Stimulated activated naive CD4-positive, alpha-beta T cell (primary cell): ENCODE data around the gene RNF126.
"Not testable (repeated sequence)": the region's sequence is repeated elsewhere in the genome, so short reads cannot be mapped to it uniquely, and the experiment has no call there.

Source experiments
- DNase-seq, 6 experiments: peaks; one replicate each; lab custom pipeline; 2025; lab: John Stamatoyannopoulos, UW

RNF126 gene

DNA sequence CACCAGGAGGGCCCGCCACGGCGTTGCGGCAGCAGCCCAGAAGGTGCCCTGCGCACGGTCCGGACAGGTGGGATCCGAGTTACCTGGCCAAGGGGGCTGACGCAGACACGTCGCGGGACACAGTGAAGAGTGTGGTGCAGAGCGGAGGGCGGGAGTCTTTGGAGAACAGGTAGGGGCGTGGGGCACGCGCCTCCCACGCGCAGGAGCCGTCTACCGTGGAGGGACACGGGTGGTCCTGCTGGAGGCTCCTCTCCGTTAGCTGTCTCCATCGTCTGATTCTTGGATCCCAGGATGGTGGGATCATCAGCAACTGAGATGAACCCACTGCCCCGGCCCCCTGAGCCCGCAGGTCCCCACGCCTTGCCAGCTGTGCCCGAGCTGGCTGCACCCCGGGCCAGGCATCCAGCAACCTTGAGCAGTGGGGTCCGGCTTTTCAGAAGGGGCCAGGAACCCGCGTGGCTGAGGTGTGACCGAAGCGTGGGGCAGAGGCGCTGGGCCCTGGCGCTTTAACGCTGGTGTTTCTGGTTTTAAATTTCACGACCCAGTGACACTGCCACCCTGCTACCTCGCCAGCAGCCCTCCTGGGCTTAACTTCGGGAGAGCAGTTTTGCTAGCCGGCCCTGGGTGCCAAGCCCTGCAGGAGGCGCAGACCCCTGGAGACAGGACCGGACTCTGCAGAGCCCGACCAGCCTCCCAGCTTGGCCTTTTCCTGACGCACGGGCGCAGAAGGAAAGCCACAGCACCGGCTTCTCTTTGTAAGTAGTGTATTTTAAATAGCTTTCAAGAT, 16.0 kb downstream of the RNF126 start:
- no peak for DNase-seq

DNA sequence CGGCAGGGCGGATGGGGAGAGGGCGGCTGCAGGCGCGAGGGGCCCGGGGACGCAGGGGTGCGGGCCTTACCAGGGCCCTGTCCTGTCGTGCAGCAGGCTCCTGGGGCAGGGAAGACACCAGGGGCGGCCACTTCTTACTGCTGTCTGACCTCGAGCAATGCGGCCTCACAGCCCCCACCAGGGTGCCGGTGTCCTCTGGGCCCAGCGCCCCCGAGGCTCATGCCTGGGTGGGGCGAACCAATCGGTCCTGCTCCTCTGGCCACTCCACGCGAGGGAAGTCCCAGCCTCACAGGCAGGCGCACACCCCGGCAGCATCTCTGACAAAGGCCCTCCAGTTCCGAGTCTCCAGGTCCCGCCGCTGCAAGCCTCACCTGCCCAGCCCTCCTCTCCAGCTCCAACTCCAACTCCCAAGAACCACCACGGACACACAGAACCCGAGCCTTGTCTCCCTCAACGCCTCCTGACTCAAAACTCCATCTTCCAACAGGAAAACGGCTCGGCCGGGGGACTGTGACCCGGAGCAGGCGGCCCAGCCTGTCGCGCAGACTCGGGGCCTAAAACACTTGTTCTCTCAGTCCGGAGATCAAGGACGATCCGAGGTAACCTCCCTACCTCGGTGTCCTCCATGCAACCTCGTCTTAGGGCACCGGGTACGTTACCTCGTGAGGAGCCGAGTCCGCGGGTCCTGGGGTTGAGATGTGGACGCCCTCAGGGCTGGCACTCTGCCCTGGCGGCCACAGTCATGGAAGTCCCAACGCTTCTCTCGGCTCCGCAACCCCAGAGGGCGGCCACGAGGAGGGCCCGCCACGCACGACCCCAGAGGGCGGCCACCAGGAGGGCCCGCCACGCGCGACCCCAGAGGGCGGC, 16.9 kb downstream of the RNF126 start:
- no peak for DNase-seq

DNA sequence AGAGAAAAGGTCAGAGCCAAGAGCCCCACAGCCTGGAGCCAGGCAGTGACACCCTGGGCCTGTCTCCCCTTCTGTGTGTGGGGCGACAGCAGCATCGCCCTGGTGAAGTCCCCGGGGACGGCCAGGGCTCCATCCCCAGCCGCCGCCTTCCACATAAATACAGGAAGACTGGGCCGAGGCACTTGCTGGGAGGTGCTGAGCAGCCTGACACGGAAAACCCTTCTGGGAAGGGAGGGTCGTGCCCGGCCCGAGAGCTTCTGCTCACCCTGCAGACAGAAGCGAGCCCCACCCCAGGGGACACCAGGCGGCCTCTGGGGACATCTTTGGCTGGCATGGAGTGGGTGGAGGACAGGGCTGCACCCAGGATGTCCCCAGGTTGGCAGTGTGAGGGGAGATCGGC, 18.2 kb downstream of the RNF126 start:
- no peak for DNase-seq

DNA sequence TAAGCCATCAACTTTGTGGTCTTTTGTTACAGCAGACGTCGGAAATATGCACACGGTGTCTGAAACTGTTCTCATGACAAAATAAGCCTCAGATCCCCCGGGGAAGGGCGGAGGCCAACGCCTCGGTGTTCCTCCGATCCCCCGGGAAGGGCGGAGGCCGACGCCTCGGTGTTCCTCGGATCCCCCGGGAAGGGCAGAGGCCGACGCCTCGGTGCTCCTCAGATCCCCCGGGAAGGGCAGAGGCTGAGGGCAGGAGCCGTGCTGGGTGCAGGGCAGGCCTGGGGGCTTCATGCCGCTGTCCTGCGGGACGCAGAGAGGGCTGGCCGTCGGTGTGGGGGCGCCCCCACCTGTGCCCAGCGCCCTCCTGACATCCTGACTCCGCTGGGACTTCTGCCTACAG, 18.7 kb downstream of the RNF126 start:
- DNase-seq, result no peak

DNA sequence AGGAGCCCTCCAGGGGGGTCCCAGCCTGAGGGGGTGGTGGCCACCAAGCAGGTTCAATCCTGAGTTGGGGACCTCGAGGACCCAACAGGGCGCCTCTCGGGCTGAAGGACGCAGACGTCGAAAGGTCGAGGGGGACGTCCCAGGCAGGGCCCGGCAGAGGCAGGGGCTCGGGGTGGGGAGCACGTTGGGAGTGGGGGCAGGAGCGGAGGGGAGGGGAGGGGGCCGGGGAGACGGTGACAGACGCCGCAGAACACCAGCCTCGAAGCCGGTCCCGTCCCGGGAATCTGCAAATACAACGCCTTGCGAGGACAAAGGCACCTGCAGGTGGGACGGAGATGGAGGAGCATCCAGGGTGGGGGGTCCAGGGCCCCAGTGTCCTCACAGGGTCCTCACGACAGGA, 19.3 kb downstream of the RNF126 start:
- no peak for DNase-seq

DNA sequence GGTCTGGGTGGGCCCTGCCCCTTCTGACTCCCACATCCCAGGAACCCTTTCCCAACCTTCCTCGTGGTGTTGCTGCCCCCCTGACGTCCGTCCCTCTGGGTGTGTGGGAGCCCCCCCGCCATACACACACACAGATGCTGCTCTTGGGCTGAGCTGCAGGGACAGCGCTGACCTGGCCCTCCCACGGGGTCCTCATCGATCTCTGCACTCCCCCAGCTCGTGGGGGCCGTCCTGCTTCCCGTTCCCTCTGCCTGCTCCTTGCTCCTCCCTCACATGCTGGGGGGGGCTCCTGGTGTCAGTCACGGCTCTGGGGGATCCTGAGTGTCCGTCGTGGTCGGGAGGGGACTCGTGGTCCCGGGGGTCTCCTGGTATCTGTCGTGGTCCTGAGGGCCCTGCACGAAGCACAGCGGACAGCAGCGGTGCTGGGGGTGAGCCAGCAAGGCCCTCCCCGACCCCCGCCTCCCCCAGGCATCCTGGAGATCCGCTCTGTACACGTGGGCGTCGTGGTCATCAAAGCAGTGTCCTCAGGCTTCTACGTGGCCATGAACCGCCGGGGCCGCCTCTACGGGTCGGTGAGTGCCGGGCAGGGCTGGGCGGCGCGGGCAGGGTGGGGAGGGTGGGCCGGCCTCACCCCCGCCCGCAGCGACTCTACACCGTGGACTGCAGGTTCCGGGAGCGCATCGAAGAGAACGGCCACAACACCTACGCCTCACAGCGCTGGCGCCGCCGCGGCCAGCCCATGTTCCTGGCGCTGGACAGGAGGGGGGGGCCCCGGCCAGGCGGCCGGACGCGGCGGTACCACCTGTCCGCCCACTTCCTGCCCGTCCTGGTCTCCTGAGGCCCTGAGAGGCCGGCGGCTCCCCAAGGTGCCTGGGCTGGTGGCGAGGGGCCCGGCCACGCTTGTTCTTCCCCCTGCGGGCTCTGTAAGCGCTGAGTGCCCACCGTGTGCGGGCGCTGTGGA, 20.0 kb downstream of the RNF126 start:
- DNase-seq, result no peak

DNA sequence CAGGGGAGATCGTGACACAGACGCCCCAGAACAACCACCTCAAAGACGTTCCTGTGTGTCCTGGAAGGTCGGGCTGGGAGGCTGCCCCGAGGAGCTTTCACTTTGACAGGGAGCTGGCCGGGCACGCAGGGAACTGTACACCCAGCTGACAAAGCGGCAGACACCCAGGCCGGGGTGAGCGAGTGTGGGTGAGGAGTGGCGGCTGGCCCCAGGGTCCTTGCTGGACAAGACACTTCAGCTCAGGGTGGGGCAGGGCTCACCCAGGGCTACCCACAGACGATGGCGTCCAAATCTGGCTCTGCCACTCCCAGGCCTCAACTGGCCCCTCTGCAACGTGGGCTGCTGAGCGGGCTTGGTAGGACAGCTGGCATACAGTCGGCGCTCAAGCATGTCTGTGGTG, 21.3 kb downstream of the RNF126 start:
- peak in 1 of 6 experiments; percentile 14 for DNase-seq

DNA sequence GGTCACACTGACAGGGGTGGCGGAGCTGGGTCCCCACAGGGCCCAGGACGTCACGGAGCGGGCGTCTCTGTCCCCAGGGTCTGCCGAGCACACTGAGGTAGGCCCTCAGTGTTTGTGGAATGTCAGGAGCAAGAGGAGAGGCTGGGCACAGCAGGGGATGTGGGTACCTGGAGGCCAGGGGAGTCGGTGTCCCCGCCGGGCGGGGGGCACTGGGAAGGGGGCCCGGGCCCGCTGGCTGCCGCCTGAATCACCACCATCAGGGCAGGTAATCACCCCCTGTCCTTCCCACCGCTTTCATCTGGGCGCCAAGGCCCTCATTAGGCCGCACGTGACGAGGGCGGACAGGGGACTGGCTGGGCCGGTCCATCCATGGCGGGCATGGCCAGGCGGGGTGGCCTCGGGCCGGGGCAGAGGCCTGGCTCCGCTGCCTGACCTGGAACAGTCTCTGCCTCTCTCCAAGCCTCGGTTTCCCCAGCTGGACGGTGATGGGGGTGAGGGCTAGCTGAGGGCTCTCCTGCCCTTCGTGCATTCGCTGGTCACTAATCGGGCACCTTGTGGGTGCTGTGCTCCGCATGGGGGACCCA, 22.3 kb downstream of the RNF126 start:
- no peak for DNase-seq

DNA sequence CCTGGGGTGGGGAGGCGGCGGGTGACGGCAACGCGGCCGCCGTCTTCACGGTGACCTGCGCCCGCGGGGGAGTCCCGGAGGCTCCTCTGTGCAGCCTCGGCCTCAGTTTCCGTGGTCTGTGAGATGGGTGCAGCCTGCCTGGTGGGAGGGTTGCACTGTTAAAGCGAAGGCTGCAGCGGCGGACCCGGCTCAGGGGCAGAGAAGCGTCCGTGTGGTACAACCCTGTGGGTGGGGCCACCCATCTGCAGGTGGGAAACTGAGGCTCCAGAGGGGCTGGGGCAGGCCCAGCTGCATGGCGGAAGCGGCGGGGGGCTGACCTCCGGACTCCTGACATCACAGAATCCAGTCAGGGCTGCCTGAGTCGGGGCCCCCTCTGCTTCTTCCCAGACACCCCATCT, 22.9 kb downstream of the RNF126 start:
- no peak for DNase-seq

DNA sequence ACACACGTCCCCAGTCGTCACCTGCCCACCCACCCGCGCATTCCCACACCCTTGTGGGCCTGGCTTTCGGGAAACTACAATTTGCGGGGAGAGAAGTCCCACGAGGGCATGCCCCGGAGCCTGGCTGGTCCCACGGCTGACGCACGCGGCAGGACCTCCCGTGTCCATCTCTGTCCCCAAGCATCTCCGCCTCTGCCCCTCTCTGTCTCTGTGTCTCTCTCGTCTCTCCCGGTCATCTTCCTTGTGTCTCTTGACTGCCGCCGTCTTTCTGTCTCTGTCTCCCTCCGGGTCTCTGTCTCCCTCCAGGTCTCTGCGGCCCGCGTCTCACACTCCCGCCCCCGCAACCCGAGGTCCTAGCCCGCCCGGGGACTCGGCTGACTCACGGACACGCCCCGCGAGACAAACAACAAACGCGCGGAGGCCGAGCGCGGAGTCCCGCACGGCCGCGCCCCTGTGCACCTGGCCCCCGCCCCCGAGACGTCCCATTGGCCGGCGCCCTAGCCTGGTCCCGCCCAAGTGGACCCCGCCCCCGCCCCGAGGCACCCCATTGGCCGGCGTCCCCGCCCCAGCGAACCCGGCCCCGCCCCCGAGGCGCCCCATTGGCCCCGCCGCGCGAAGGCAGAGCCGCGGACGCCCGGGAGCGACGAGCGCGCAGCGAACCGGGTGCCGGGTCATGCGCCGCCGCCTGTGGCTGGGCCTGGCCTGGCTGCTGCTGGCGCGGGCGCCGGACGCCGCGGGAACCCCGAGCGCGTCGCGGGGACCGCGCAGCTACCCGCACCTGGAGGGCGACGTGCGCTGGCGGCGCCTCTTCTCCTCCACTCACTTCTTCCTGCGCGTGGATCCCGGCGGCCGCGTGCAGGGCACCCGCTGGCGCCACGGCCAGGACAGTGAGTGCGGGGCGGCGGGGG, 23.5 kb downstream of the RNF126 start, which contains the start of gene FGF22:
Gene FGF22 (plus strand): TSS at position 627 of the 908 bp plus-strand sequence. CDS start 47 bp downstream, at position 674.
- DNase-seq, result peak; percentile 90 to 97 (median 96)

DNA sequence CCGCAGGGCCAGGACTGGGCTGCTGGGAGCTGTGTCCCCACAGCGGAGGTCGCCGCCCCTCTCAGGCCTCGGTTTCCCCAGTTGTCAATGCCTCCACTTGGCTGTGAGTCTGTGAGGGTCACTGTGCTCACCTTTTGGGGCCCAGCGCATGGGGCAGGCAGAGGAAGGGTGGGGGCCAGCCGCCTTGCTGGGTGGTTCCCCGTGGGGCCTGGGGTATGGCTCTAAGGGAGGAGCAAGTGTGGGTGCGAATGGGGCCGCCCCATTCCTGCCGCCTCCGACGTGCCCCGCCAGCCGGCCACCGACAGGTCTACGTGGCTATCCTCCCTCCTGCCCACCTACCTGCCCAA, 24.1 kb downstream of the RNF126 start:
- DNase-seq, result no peak

DNA sequence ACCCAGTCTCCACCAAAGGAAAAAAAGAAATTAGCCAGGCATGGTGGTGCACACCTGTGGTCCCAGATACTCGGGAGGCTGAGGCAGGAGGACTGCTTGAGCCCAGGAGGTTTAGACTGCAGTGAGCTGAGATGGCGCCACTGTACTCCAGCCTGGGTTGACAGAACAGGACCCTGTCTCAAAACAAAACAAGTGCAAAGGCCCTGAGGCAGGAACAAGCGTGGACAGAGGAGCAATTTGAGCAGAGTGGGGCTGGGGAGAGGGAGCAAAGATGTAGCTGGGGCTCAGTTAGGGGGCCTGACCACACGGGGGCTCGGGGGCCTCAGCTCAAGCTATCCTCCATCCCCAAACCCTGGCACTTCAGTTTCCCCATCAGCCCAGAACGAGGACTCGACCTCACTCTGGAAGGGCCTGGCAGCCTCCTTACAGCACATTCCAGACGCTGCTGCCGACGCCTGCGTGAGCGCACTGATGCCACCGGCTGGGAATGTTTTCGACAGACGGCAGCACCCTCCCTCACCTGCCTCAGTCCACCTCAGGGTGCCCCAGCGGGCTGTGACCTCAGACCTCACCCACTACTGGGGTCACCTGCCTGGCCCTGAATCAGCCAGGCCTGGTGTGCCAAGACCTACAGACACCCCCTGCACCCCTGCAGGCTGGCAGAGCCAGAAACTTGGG, 27.9 kb downstream of the RNF126 start:
- DNase-seq, result no peak

DNA sequence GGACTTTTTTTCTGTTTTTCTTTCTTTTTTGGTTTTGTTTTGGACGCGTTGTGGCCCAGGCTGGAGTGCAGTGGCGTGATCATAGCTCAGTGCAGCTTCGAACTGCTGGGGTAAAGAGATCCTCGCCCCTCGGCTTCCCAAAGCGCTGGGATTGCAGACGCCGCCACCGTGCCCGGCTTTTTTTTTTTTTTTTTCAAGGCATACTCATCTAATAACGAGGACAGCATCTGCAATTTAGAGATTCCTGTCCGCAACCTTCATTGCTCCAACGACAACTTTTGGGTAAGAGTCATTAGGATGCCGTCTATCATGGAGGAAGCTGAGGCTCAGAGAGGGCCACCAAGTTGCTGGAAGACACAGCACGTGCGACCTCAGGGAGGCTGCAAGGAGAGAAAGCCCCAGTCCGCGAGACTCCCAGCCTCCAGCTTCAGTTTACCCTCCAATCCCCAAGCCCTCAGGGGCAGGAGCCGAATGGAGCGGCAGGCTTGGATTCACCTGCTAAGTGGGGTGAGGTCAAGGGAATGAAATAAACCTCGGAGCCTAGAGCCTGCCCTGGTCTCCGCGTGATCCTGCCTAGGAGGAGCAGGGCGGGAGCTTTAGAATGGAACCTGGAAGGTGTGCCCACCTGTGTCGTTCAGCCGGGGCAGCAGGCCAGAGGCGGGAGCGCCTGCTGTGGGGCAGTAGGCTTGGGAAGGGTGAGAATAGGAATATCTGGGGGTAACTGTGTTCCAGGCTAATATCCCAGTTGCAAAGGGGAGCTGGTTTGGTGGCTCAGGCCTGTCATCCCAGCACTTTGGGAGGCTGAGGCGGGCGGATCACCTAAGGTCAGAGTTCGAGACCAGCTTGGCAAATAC, 29.0 kb downstream of the RNF126 start:
- no peak for DNase-seq

DNA sequence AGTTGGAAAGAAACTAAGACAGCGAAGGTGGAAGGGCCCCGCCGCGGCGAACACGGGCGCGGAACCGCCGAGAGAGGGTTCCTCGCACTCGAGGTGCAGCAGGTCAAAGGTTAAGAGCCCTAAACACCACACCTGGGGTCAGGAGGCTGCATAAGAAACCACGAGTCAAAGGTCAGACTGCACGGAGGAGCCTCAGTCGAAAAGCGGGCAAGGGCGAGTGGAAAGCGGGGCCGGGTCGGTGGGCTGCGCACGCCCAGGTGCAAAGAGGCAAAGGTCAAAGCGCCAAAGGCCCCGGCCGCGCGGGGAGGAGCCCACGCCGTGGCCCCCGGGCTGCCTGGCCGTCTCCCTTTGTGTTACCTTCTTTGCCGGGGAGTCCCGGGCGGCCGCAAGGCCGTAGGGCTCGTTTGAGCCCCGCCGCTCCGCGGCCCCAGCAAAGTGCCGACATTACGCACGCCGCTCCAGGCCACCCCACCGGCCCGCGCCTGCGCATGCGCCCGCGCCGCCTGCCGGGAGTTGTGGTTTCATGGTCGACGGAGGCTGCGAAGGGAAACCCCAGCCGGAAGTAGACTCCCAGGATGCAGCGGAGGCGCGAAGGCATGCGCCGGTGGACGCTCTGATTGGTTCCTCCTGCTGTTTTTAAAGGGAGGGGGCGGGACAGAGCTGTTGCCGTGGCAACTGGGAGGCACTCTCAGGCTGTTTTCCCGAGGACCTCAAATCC, 29.8 kb downstream of the RNF126 start, which contains the start of gene POLRMT:
Gene POLRMT (minus strand): TSS at position 470 of the 718 bp plus-strand sequence. CDS start 25 bp downstream, at position 445.
- DNase-seq, result peak; percentile 92 to 96 (median 95)

DNA sequence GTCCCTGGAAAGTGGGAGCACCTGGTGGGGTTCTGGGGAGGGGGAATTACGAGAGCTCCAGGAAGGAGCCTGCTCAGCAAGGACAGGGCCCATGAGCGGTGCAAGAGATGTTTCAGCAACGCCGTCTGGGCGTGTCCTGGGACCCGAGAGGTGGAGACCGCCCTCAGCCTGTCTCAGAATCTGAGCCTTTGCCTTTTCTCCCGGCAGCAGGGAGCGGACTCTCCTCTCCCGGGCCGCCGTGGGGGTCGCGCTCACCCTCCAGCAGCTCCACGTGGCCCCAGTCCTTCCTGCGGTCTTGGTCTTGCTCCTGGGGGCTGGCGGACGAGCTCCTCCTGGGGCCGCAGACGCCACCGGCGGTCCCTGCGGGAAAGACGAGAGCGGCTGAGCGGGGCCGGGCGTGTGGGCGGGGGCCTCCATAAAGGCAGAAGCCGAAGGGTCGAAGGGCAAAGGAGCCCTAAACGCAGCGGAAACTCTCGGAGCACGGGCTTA, 30.4 kb downstream of the RNF126 start:
- no peak for DNase-seq

DNA sequence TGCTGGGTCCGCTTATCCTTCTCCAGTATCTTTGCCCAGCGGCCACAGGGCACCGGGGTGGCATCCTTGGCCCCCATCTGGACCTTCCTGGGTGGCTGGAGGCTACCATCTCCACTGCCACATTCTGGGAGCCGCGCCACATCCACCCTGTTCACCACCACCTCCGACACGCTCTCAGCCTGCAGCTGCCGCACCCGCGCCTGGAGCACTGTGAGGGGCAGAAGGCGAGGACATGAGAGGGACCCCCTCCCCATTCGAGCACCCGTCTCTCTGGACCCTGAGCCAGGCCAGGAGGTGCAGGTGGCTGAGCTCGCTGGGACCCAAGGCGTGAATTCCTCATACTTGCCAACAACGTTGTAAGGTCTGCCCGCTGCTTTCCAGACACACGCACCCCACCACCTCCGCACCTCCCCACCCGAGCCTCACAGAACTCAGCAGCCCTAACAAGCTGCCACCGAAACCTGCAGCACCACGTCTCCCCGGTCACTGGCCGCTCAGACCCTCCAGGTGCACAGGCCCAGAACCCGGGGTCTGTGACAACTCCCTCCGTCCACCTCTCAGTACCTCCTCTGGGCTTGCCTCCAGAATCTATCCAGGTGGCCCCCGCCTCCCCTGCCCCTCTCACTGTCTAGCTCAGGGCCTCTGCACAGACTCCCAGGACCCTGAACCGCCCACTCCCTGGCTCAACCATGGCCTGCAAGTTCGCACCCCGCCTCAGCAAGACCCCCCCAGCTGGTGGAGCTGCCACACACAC, 32.9 kb downstream of the RNF126 start:
- no peak for DNase-seq

DNA sequence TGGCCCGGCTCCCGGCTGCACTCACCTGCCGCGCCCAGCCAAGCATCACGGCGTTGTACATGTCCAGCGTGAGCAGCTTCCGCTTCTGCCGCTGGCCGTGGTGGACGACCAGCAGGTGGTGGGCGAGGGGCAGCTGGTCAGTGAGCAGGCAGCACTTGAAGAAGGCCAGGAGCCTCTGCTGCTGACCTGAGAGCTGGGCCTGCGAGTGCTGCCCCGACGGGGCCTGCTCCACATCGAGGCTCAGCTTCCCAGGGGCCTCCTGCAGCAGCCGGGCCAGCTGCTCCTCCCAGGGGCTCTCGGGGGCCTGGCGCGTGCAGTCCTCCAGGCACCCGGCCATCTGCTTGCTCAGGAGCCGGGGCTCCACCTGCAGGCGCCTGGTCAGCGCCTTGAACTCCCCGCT, 33.5 kb downstream of the RNF126 start:
- not testable (repeated sequence) for DNase-seq
